HEK293T (cell line): ENCODE results near the gene PKD1L1.

Source experiments
- ARNT ChIP-seq: fragments of 450-650 bp; IDR thresholded peaks from 2 replicates; pipeline ENCODE4 v1.6.1; 2017; ENCODE audit warnings: mild to moderate bottlenecking
- BHLHE40 ChIP-seq: fragments of 450-650 bp; IDR thresholded peaks from 2 replicates; pipeline ENCODE4 v1.6.1; 2016; ENCODE audit warnings: mild to moderate bottlenecking, moderate library complexity, borderline replicate concordance
- ELF4 ChIP-seq: fragments of 450-650 bp; IDR thresholded peaks from 2 replicates; pipeline ENCODE4 v1.6.1; 2017; ENCODE audit warnings: antibody characterized with exemption
- FOXA1 ChIP-seq: fragments of 450-650 bp; IDR thresholded peaks from 2 replicates; pipeline ENCODE4 v1.6.1; 2016; ENCODE audit warnings: mild to moderate bottlenecking
- FOXK2 ChIP-seq: fragments of 450-650 bp; IDR thresholded peaks from 2 replicates; pipeline ENCODE4 v1.6.1; 2016; ENCODE audit warnings: mild to moderate bottlenecking
- FOXM1 ChIP-seq: fragments of 450-650 bp; IDR thresholded peaks from 2 replicates; pipeline ENCODE4 v1.6.1; 2017; ENCODE audit warnings: mild to moderate bottlenecking, borderline replicate concordance
- HDGF ChIP-seq: fragments of 450-650 bp; IDR thresholded peaks from 2 replicates; pipeline ENCODE4 v1.6.1; 2017; ENCODE audit warnings: antibody characterized with exemption, borderline replicate concordance
- L3MBTL2 ChIP-seq: fragments of 450-650 bp; conservative IDR thresholded peaks from 2 replicates; pipeline ENCODE4 v1.6.1; 2016; ENCODE audit warnings: mild to moderate bottlenecking
- LEF1 ChIP-seq: fragments of 450-650 bp; IDR thresholded peaks from 2 replicates; pipeline ENCODE4 v1.6.1; 2017; ENCODE audit warnings: mild to moderate bottlenecking, borderline replicate concordance
- NFRKB ChIP-seq: fragments of 450-650 bp; IDR thresholded peaks from 2 replicates; pipeline ENCODE4 v1.6.1; 2016; ENCODE audit warnings: mild to moderate bottlenecking, moderate library complexity
- PKNOX1 ChIP-seq: fragments of 450-650 bp; IDR thresholded peaks from 2 replicates; pipeline ENCODE4 v1.6.1; 2016
- SP1 ChIP-seq: fragments of 450-650 bp; IDR thresholded peaks from 2 replicates; pipeline ENCODE4 v1.6.1; 2017
- SUZ12 ChIP-seq: fragments of 450-650 bp; IDR thresholded peaks from 2 replicates; pipeline ENCODE4 v1.6.1; 2016; ENCODE audit warnings: mild to moderate bottlenecking
- TARDBP ChIP-seq: fragments of 450-650 bp; IDR thresholded peaks from 2 replicates; pipeline ENCODE4 v1.6.1; 2016

- TF ChIP-seq L3MBTL2 (no peak), SUZ12 (no peak), TARDBP (no peak), ELF4 (no peak), HDGF (no peak), FOXA1 (no peak), BHLHE40 (no peak), ARNT (no peak), PKNOX1 (no peak), FOXK2 (no peak), LEF1 (no peak), FOXM1 (no peak), NFRKB (no peak), SP1 (no peak)
These were observed 110.4 kb downstream of the PKD1L1 start for GRCh38 chr7:47837826-47838225.
